ENCODE results near the gene ITPR3.

DNA sequence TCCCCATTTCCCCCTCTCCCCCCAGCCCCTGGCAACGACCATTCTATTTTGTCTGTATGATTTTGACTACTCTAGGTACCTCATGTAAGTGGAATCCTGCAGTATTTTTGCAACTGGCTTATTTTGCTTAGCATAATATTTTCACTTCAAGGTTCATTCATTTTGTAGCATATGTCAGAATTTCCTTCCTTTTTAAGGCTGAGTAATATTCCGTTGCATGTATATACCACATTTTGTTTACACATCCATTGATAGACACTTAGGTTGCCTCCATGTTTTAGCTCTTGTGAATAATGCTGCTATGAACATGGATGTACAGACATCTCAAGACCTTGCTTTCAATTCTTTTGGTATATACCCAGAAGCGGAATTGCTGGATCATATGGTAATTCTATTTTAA lies 91.8 kb downstream of the ITPR3 start:
- TF ChIP-seq POLR2A (IDR thresholded peaks at IDR 0.05) (no peak), POLR2AphosphoS5 (IDR thresholded peaks at IDR 0.05) (no peak)
- TF ChIP-seq, protein P1, sequence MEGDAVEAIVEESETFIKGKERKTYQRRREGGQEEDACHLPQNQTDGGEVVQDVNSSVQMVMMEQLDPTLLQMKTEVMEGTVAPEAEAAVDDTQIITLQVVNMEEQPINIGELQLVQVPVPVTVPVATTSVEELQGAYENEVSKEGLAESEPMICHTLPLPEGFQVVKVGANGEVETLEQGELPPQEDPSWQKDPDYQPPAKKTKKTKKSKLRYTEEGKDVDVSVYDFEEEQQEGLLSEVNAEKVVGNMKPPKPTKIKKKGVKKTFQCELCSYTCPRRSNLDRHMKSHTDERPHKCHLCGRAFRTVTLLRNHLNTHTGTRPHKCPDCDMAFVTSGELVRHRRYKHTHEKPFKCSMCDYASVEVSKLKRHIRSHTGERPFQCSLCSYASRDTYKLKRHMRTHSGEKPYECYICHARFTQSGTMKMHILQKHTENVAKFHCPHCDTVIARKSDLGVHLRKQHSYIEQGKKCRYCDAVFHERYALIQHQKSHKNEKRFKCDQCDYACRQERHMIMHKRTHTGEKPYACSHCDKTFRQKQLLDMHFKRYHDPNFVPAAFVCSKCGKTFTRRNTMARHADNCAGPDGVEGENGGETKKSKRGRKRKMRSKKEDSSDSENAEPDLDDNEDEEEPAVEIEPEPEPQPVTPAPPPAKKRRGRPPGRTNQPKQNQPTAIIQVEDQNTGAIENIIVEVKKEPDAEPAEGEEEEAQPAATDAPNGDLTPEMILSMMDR (IDR thresholded peaks at IDR 0.05 in 8 of 11, conservative IDR thresholded peaks at IDR 0.05 in 3 of 11) = no peak

Measured in spleen (tissue), 7 donors.